K562 (cell line): ENCODE measurements around the gene CIAO3. TPM values are rescaled to one million over a fixed set of nuclear protein-coding genes. Genes with fewer than 3 reads are reported as not detected.

ENCODE experiments used
- ARNT ChIP-seq, 2 experiments: fragments of 450-650 bp; IDR thresholded peaks; 2 replicates each; pipeline ENCODE4 v1.6.1; 2016; ENCODE audit warnings: mild to moderate bottlenecking in 1 of 2
- CBFB ChIP-seq: sonication (generic); formaldehyde crosslinking; IDR thresholded peaks from 2 replicates; pipeline ENCODE4 v1.4.0; 2020; ENCODE audit warnings: mild to moderate bottlenecking, missing genetic modification reagents
- CEBPG ChIP-seq, 3 experiments: fragments of 200-800 bp in 1 of 3; sonication (Bioruptor generic) in 1 of 3; sonication (generic) in 1 of 3; formaldehyde crosslinking in 1 of 3; IDR thresholded peaks in 2 of 3; conservative IDR thresholded peaks in 1 of 3; 2 replicates each; pipeline versions ENCODE4 v1.6.1 to v1.8.0; 2016 to 2022; ENCODE audit warnings: missing compliant biosample characterization in 2 of 3, missing genetic modification characterization in 2 of 3, mild to moderate bottlenecking in 1 of 3, missing genetic modification reagents in 1 of 3
- CHCHD3 ChIP-seq: fragments of 250-450 bp; sonication (Bioruptor Pico); IDR thresholded peaks from 2 replicates; pipeline ENCODE4 v2.1.2; 2022; ENCODE audit warnings: mild to moderate bottlenecking
- ETS1 ChIP-seq: conservative IDR thresholded peaks from 2 replicates; pipeline ENCODE4 v1.6.1; 2011; ENCODE audit warnings: low read depth, mild to moderate bottlenecking, low read length; ENCODE audit not compliant: control insufficient read depth
- KDM5B ChIP-seq: fragments of 200-600 bp; sonication (generic); IDR thresholded peaks from 2 replicates; pipeline ENCODE4 v1.6.1; 2012; ENCODE audit warnings: low read depth, mild to moderate bottlenecking, moderate library complexity, low read length, control low read depth, inconsistent platforms; ENCODE audit not compliant: insufficient replicate concordance
- KLF13 ChIP-seq: fragments of 450-650 bp; IDR thresholded peaks from 2 replicates; pipeline ENCODE4 v1.6.1; 2016; ENCODE audit warnings: missing genetic modification characterization, low read depth, mild to moderate bottlenecking, missing compliant biosample characterization, moderate library complexity, borderline replicate concordance
- MAFF ChIP-seq: IDR thresholded peaks from 2 replicates; pipeline ENCODE4 v1.6.1; 2012; ENCODE audit warnings: low read length, improper control_type of control experiment
- NCOA6 ChIP-seq: fragments of 450-650 bp; IDR thresholded peaks from 2 replicates; pipeline ENCODE4 v1.6.1; 2017; ENCODE audit warnings: mild to moderate bottlenecking
- NELFE ChIP-seq: IDR thresholded peaks from 2 replicates; pipeline ENCODE4 v1.6.1; 2011; ENCODE audit warnings: mild to moderate bottlenecking; ENCODE audit not compliant: insufficient read depth, insufficient read length
- NFRKB ChIP-seq: fragments of 450-650 bp; IDR thresholded peaks from 2 replicates; pipeline ENCODE4 v1.6.1; 2016; ENCODE audit warnings: low read depth
- PBX2 ChIP-seq, 2 experiments: IDR thresholded peaks in 1 of 2; conservative IDR thresholded peaks in 1 of 2; 2 replicates each; pipeline ENCODE4 v1.6.1; 2016; ENCODE audit warnings: low read depth in 2 of 2, mild to moderate bottlenecking in 1 of 2, missing compliant biosample characterization in 1 of 2, missing genetic modification characterization in 1 of 2, moderate library complexity in 1 of 2
- RBFOX2 ChIP-seq: fragments of 200-400 bp; formaldehyde crosslinking; IDR thresholded peaks from 2 replicates; pipeline ENCODE4 v1.6.1; 2017; ENCODE audit warnings: low read depth, mild to moderate bottlenecking, low read length, moderate library complexity
- polyA plus RNA-seq, 8 experiments: library from polyadenylated mRNA; depleted of rRNA in 4 of 8; stranded (reverse) in 5 of 8; unstranded in 3 of 8; fragments of >200 nt; fragmentation: Nextera tagmentation in 2 of 8; fragmentation: Illumina TruSeq in 1 of 8; extraction: Ambion mirVana in 2 of 8; extraction: Trizol in 1 of 8; gene quantifications; 2 replicates each; pipeline versions ENCODE4 v1.2.1 to v1.2.3, GENCODE V29; 2011 to 2014; ENCODE audit warnings: inconsistent platforms in 1 of 8, missing spikeins in 1 of 8
- total RNA-seq, 7 experiments: library from RNA; depleted of rRNA in 6 of 7; stranded (reverse); fragments of >200 nt in 6 of 7; fragmentation: Illumina TruSeq in 2 of 7; extraction: Trizol in 2 of 7; gene quantifications; 2 replicates each; pipeline versions ENCODE4 v1.2.1 to v1.2.3, GENCODE V29; 2011 to 2021; ENCODE audit warnings: low replicate concordance in 1 of 7
- TF ChIP-seq, protein P1 (sequence below): fragments of 250-450 bp; sonication (Bioruptor Pico); IDR thresholded peaks from 2 replicates; pipeline ENCODE4 v1.4.0; 2020
- TF ChIP-seq, protein P2 (sequence below): IDR thresholded peaks from 2 replicates; pipeline ENCODE4 v1.6.1; 2014; ENCODE audit warnings: antibody characterized with exemption

The CIAO3 gene
- total and polyA plus RNA-seq, 9 of the 15 experiments (the other 6 are each of a cell fraction or from before 2014, with no cell fraction given): 2.2 to 35.6 (median 18.7) TPM

DNA sequence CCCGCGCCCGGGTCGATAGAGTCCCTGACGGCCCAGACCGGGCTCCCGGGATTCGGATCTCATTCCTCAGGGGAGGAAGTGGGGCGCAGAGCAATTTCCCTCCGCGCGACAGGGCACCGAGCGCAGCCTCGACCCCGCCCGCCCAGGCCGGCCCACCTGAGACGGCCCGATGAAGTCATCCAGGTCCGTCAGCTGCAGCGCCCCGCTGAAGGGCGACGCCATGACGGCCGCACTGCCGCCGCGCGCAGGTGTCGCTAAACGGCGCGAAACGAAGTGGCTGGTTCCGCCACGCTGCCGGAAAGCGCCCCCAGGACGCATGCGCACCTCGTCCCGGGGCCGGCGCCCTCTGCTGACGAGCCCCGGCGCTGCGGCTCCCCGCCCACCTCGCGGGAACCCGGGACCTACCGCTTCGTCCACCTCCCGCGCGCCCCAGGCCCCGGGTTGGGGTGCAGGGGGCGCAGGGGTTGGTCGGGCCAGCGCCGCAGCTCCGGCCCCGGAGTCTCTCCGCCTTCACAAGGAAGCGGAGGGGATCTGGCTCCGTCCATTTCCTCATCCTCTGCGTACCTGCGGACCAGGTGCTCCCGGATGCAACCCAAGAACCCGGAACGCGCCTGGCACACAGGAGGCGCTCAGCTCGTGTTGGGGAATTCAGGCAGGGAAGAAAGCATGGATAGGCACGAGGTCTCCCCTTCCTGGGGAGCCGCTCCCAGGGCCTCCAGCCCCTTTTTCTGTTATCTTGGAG lies at the start of gene CIAO3 (continued):
- peak; percentile 91 for TF ChIP-seq ETS1
- TF ChIP-seq CHCHD3 (CRISPR knock-in tag): no peak
- no peak for TF ChIP-seq NFRKB
- peak; percentile 78 for TF ChIP-seq KDM5B
- no peak for TF ChIP-seq ARNT (IDR thresholded peaks at IDR 0.05)
- peak; percentile 50; the same call in 1 of the 2 replicates for TF ChIP-seq CEBPG (CRISPR knock-in tag; IDR thresholded peaks at IDR 0.05)
- no peak for TF ChIP-seq CEBPG (tag; conservative IDR thresholded peaks at IDR 0.05 in 1 of 2, IDR thresholded peaks at IDR 0.05 in 1 of 2)
- no peak for TF ChIP-seq NCOA6
- TF ChIP-seq NELFE: no peak
- TF ChIP-seq CBFB (CRISPR knock-in tag): no peak
- TF ChIP-seq, protein P1, sequence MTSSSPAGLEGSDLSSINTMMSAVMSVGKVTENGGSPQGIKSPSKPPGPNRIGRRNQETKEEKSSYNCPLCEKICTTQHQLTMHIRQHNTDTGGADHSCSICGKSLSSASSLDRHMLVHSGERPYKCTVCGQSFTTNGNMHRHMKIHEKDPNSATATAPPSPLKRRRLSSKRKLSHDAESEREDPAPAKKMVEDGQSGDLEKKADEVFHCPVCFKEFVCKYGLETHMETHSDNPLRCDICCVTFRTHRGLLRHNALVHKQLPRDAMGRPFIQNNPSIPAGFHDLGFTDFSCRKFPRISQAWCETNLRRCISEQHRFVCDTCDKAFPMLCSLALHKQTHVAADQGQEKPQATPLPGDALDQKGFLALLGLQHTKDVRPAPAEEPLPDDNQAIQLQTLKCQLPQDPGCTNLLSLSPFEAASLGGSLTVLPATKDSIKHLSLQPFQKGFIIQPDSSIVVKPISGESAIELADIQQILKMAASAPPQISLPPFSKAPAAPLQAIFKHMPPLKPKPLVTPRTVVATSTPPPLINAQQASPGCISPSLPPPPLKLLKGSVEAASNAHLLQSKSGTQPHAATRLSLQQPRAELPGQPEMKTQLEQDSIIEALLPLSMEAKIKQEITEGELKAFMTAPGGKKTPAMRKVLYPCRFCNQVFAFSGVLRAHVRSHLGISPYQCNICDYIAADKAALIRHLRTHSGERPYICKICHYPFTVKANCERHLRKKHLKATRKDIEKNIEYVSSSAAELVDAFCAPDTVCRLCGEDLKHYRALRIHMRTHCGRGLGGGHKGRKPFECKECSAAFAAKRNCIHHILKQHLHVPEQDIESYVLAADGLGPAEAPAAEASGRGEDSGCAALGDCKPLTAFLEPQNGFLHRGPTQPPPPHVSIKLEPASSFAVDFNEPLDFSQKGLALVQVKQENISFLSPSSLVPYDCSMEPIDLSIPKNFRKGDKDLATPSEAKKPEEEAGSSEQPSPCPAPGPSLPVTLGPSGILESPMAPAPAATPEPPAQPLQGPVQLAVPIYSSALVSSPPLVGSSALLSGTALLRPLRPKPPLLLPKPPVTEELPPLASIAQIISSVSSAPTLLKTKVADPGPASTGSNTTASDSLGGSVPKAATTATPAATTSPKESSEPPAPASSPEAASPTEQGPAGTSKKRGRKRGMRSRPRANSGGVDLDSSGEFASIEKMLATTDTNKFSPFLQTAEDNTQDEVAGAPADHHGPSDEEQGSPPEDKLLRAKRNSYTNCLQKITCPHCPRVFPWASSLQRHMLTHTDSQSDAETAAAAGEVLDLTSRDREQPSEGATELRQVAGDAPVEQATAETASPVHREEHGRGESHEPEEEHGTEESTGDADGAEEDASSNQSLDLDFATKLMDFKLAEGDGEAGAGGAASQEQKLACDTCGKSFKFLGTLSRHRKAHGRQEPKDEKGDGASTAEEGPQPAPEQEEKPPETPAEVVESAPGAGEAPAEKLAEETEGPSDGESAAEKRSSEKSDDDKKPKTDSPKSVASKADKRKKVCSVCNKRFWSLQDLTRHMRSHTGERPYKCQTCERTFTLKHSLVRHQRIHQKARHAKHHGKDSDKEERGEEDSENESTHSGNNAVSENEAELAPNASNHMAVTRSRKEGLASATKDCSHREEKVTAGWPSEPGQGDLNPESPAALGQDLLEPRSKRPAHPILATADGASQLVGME: 0 out of 2 replicates have a peak, but pooled peaks have one; percentile 41
- no peak for TF ChIP-seq MAFF
- no peak for TF ChIP-seq PBX2 (CRISPR knock-in tag; IDR thresholded peaks at IDR 0.05; ENCODE audit: low read depth)
- no peak for TF ChIP-seq PBX2 (tag; conservative IDR thresholded peaks at IDR 0.05; ENCODE audit: low read depth)
- peak; percentile 99 for TF ChIP-seq KLF13 (tag)
- TF ChIP-seq, protein P2, sequence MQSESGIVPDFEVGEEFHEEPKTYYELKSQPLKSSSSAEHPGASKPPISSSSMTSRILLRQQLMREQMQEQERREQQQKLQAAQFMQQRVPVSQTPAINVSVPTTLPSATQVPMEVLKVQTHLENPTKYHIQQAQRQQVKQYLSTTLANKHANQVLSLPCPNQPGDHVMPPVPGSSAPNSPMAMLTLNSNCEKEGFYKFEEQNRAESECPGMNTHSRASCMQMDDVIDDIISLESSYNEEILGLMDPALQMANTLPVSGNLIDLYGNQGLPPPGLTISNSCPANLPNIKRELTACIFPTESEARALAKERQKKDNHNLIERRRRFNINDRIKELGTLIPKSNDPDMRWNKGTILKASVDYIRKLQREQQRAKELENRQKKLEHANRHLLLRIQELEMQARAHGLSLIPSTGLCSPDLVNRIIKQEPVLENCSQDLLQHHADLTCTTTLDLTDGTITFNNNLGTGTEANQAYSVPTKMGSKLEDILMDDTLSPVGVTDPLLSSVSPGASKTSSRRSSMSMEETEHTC: peak; percentile 84
- TF ChIP-seq RBFOX2: peak; percentile 80
